Measurements from ENCODE around the gene PCDH7. TPM values are rescaled to one million over a fixed set of nuclear protein-coding genes. Genes with fewer than 3 reads are reported as not detected.

The PCDH7 gene
- total RNA-seq, 1 donor, result 122 TPM

DNA sequence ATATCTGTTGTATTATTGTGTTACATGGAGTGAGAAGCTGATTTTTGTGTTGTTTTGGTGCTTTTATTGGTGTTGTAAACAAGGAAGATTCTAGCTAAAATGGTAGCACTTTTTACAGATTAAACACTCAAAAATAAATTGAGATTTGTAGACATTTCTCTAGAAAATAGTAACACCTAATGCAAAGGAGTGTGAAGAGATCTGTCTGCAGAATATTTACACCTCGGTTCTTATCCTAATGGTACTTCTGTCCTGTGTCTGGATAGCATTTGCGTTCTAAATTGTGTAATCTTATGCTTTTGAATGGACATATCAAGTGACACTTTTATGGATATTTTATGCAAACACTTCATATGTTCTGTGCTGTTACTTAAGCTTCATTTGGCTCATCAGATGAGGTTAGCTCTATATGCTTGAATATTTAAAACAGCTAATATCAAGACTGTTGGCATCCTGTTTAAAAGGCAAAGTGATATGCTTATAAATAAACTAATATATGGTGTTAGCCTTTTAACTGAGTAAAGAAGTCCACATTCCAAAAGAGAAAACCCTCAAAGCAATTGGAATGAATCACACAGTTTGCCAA is 6.0 kb downstream of the PCDH7 start:
- DNase-seq (ENCODE audit: low read depth), result peak; percentile 67
- TF ChIP-seq, protein P1, sequence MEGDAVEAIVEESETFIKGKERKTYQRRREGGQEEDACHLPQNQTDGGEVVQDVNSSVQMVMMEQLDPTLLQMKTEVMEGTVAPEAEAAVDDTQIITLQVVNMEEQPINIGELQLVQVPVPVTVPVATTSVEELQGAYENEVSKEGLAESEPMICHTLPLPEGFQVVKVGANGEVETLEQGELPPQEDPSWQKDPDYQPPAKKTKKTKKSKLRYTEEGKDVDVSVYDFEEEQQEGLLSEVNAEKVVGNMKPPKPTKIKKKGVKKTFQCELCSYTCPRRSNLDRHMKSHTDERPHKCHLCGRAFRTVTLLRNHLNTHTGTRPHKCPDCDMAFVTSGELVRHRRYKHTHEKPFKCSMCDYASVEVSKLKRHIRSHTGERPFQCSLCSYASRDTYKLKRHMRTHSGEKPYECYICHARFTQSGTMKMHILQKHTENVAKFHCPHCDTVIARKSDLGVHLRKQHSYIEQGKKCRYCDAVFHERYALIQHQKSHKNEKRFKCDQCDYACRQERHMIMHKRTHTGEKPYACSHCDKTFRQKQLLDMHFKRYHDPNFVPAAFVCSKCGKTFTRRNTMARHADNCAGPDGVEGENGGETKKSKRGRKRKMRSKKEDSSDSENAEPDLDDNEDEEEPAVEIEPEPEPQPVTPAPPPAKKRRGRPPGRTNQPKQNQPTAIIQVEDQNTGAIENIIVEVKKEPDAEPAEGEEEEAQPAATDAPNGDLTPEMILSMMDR (IDR thresholded peaks at IDR 0.05; ENCODE audit: insufficient read depth, low read depth, low read length), result no peak
- H3K4me3 ChIP-seq (ENCODE audit: low read depth, low read length), result peak overlapping the region; percentile 18

DNA sequence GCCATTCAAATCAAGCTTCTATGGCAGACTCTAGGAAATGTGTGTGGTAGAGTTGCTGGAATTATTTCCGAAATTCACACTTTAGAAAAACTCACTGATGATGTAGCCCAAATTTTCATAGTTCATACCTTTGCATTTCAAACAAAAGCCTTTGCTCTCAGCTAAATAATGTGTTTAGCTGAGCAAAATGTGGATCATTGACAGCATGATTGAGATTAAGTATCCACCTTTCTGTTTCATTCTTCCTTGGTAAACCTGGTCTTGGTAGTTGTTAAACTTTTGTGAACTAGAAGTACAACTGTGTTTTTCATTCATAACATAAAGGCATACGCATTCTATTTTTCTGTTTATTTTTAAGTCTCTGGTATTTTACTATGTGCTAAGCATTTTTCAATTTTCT is 7.2 kb downstream of the PCDH7 start:
- no peak overlapping the region for H3K4me3 ChIP-seq (ENCODE audit: low read depth, low read length)

DNA sequence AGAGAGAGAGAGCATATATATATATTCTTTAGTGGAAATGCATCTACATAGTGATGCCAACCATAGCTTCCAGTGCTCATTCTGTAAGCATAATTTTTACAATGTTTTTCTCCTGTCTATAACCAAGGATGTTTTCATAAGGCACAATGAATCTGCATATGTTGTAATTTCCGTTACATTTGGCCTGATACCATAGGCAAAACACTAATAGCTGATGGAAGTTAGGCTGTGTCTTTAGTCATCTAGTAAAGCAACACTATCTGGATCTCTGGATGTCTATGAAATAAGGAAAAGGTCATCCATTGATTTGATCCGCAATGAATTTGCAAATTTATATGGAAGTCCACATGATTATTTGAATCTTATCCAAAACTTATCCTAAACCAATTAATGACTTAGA is 8.1 kb downstream of the PCDH7 start:
- TF ChIP-seq, protein P1 (IDR thresholded peaks at IDR 0.05; ENCODE audit: insufficient read depth, low read depth, low read length), result no peak
- no peak for DNase-seq (ENCODE audit: low read depth)
- H3K4me3 ChIP-seq (ENCODE audit: low read depth, low read length), result no peak overlapping the region

More for the DNA sequence above, 7.2 kb downstream of the PCDH7 start:
- TF ChIP-seq, protein P1 (IDR thresholded peaks at IDR 0.05; ENCODE audit: insufficient read depth, low read depth, low read length), result no peak
- DNase-seq (ENCODE audit: low read depth), result no peak

DNA sequence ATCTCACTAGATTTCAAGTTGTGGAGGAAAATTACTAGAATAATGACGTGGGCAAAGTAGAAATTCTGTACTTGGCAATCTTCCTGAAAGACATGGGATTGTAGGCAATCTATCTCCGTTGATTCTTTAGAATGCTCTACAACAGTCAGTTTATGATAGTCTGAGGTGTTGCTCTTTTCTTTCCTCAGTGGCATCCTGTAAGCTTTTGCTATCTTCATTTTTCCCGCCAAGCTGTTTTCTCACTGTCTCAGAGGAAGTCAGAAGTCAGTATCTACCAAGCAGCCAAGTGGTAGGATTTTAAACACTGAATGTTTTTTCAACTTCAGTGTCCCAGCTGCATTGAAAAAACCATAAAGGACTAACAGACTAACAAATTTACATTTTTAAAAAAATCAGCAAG is 23.7 kb downstream of the PCDH7 start:
- TF ChIP-seq, protein P1 (IDR thresholded peaks at IDR 0.05; ENCODE audit: insufficient read depth, low read depth, low read length), result no peak
- no peak overlapping the region for H3K4me3 ChIP-seq (ENCODE audit: low read depth, low read length)
- DNase-seq (ENCODE audit: low read depth), result no peak

DNA sequence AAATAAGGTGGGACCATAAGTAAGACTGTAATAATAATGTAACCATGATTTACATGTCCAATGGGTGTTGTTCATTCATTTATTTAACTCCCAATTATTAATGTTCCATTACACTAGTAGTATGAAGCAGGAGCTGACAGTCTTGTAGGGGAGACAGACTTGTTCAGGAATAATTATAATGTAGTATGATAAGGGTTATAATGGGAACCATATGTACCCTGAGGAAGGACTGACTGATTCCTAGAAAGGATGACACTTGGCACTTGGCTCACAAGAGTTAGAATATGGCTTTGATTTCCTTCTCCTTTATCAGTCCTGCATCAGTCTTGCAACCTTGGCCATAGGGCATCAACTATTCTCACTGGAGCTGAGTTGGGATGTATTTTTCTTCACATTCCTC is 24.2 kb downstream of the PCDH7 start:
- TF ChIP-seq, protein P1 (IDR thresholded peaks at IDR 0.05; ENCODE audit: insufficient read depth, low read depth, low read length), result no peak
- no peak for DNase-seq (ENCODE audit: low read depth)
- H3K4me3 ChIP-seq (ENCODE audit: low read depth, low read length), result no peak overlapping the region

DNA sequence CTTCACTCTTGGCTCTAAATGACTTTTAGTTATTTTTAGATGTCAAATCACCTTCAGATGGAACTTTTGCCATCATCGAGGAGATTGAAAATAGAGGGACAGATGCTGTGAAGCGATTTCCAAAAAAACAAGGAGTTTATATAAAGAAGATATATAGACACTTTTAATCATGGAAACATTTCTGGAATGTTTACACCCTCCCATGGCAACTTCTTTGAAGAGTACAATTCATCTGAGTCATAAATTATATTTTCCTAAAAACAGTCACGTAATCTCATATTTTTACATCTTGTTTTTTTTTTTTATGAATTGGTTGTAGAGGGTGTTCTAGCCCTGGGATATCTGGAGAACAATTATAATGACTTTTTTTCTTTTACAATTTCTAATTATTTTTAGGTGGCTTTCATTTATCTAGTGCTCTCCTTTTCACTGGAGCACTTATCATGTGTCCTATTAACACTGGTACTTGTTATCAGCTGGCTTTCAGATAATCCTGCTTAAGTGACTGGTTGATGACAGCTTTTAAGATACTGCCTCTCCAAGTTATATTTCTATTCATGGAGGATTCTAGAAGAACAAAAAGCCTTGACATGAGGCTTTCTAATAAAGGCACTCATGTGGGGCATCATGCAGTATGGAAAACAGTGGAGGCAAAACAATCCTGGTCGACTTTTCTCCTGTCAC is 24.9 kb downstream of the PCDH7 start:
- TF ChIP-seq, protein P1 (IDR thresholded peaks at IDR 0.05; ENCODE audit: insufficient read depth, low read depth, low read length), result no peak
- no peak overlapping the region for H3K4me3 ChIP-seq (ENCODE audit: low read depth, low read length)
- no peak for DNase-seq (ENCODE audit: low read depth)
